GM12873 (cell line): Measurements from ENCODE around the gene MAD1L1.

Source experiments
- TF ChIP-seq, protein P1 (sequence below): IDR thresholded peaks from 2 replicates; pipeline ENCODE4 v1.5.1; 2012; ENCODE audit warnings: low read depth, mild to moderate bottlenecking, moderate library complexity, low read length, control low read depth; ENCODE audit not compliant: insufficient read depth; ENCODE audit errors: missing control alignments

The MAD1L1 gene

GRCh38 chr7:2087744-2088143, 145.0 kb downstream of the MAD1L1 start:
- TF ChIP-seq, protein P1, sequence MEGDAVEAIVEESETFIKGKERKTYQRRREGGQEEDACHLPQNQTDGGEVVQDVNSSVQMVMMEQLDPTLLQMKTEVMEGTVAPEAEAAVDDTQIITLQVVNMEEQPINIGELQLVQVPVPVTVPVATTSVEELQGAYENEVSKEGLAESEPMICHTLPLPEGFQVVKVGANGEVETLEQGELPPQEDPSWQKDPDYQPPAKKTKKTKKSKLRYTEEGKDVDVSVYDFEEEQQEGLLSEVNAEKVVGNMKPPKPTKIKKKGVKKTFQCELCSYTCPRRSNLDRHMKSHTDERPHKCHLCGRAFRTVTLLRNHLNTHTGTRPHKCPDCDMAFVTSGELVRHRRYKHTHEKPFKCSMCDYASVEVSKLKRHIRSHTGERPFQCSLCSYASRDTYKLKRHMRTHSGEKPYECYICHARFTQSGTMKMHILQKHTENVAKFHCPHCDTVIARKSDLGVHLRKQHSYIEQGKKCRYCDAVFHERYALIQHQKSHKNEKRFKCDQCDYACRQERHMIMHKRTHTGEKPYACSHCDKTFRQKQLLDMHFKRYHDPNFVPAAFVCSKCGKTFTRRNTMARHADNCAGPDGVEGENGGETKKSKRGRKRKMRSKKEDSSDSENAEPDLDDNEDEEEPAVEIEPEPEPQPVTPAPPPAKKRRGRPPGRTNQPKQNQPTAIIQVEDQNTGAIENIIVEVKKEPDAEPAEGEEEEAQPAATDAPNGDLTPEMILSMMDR: no peak

DNA sequence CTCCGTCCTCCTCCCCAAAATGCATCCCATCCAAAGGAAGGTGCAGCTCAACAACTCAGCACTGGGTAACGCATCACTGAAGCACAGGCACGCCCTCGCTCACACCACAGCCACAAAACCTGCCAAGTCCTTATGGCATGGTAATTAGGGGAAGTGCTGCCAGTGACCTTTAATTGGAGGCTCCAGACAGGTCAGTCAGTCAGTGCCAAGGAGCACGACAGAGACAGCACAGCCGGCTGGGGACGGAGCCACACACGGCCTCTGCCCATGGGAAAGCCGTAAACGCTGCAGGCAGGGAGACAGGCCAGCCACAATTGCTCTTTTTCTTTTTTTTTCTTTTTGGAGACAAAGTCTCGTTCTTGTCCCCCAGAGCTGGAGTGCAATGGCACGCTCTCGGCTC, 146.5 kb downstream of the MAD1L1 start:
- TF ChIP-seq, protein P1: no peak

DNA sequence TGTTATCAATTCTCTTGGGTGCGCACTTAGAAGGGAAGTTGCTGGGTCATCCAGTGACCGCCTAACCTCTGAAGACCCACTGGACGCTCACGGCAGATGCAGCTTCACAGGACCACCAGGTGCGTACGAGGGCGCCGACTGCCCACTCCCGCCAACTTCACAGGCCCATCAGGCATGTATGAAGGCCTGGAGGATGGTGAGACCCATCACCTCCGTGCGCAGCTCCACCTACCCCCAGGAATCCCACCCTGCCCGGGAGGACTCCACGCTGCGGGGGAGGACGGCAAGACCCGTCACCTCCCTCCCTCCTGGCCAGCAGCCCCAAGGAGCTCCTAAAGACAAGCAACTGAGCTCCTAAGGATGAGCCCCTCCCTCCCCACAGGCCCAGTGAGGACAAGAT, 146.9 kb downstream of the MAD1L1 start:
- TF ChIP-seq, protein P1: no peak

- TF ChIP-seq, protein P1: no peak
Observed at GRCh38 chr7:2084781-2085505, 147.8 kb downstream of the MAD1L1 start.

- TF ChIP-seq, protein P1: no peak
Observed at GRCh38 chr7:2084331-2084730, 148.4 kb downstream of the MAD1L1 start.

DNA sequence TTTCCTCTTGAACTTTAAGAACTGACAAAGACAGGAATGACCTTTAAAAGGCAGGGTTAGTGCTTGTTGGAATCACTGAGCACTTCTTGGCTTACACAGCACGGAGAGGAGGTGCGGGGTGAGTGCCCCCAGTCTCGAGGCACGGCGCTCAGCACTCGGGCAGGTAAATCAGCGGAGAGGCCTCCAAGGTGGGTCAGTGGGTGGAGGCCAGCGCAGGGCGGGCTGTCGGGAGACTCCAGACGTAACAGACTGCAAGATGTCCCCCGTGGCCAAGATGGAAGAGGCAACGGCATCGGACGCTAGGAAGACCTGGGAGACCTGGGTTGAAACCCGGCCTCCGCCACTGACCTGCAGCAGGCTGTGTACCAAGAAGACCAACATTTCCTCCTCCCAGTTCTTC, 149.4 kb downstream of the MAD1L1 start:
- TF ChIP-seq, protein P1: no peak

- TF ChIP-seq, protein P1: no peak
Observed at GRCh38 chr7:2082139-2082998, 150.4 kb downstream of the MAD1L1 start.
